ENCODE results near the gene ABLIM3.

Gene ABLIM3

GRCh38 chr5:149211566-149211965 is 70.3 kb downstream of the ABLIM3 start:
- TF ChIP-seq CTCF (conservative IDR thresholded peaks at IDR 0.05; ENCODE audit: low read depth, low read length): no peak
- no peak overlapping the region for H3K4me3 ChIP-seq (ENCODE audit: low read length)
- DNase-seq (ENCODE audit: low read depth): no peak

GRCh38 chr5:149212198-149212951 is 71.1 kb downstream of the ABLIM3 start:
- DNase-seq (ENCODE audit: low read depth): no peak

DNA sequence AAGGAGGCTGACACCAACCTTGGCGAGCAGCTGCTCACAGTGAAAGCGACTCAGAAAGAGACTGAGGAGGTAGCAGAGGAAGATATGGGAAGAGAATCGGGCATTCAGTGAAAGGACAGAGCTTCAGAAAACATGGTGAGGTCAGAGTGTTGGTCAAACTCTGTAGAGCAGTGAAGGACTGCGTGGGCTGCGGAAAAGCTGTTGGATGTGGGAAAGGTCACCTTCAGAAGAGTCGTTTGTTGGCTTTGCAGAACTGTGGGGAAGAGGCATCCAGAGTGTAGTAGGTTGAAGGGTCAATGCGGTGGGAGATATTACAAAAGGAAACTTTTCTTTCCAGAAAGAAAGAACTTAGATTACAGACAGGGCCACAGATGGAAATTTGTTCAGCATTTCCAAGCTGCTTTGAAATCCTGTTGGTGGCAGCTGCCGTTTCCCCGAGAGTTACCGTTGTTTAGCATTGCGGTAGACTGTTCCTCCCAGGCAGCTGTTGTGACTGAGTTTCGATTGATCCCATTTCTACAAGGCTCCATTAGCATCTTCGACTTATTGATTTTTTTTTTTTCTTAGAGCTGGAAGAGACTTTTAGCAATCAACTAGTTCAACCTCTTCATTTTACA is 72.1 kb downstream of the ABLIM3 start:
- no peak overlapping the region for H3K4me3 ChIP-seq (ENCODE audit: low read length)
- TF ChIP-seq CTCF (conservative IDR thresholded peaks at IDR 0.05; ENCODE audit: low read depth, low read length): no peak
- DNase-seq (ENCODE audit: low read depth): no peak

More at GRCh38 chr5:149212198-149212951, 71.1 kb downstream of the ABLIM3 start:
- TF ChIP-seq CTCF (conservative IDR thresholded peaks at IDR 0.05; ENCODE audit: low read depth, low read length): no peak
- H3K4me3 ChIP-seq (ENCODE audit: low read length): no peak overlapping the region

GRCh38 chr5:149215478-149216090 is 74.3 kb downstream of the ABLIM3 start:
- no peak overlapping the region for H3K4me3 ChIP-seq (ENCODE audit: low read length)
- no peak for TF ChIP-seq CTCF (conservative IDR thresholded peaks at IDR 0.05; ENCODE audit: low read depth, low read length)
- DNase-seq (ENCODE audit: low read depth): no peak

DNA sequence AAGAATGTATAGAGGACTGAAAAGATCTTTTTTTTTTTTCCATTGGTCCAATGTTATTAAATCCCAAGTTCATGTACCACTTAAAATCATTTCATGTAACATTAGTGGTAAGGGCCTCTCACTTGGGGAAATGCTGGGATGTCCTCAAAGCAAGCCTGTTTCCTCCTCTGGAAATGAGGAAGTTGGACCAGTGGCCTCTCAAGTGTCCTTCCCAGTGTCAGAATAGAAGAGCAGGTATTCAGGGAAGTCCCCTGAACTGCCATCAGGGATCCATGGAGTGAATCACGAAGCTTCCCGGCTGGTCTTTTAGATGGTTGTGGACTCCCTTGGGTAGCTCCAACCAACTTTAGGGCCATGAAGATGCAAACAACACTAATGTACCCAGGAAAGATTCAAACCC is 75.2 kb downstream of the ABLIM3 start:
- H3K4me3 ChIP-seq (ENCODE audit: low read length): no peak overlapping the region
- TF ChIP-seq CTCF (conservative IDR thresholded peaks at IDR 0.05; ENCODE audit: low read depth, low read length): no peak
- DNase-seq (ENCODE audit: low read depth): no peak

DNA sequence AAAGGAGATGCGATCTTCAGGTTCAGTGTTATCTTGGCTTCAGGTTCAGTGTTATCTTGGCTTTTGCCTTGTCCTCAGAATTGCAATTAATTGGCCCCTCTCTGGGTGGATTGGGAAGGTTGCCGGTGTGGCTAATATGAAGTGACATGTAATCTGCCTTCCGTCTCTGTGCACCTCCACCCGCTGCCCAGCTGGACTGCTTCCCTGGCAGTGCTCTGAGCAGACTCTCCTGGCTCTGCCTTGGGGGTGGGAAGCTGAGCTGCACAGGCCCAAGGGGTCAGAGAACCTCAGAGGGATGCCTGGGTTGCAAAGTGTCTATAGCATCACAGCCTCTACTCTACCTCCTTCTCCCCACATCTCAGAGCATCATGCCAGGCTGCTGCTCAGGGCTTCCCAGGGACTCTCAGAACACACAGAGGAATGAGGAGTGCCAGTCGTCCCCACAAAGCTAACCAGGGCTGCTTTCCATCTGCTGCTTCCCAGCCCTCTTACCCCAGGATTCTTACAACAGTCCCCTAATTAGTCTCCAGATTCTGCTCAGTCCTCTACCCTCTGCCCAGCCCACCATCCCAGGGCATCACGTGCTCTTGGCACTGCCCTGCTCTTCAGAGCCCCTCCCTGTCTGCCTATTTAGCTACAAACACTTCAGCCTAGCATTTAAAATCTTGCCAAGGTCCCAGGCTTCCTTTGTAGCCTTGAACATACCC is 76.0 kb downstream of the ABLIM3 start:
- DNase-seq (ENCODE audit: low read depth): no peak
- H3K4me3 ChIP-seq (ENCODE audit: low read length): no peak overlapping the region
- no peak for TF ChIP-seq CTCF (conservative IDR thresholded peaks at IDR 0.05; ENCODE audit: low read depth, low read length)

All from retinal pigment epithelial cell (primary cell).